Lower leg skin (tissue), 3 donors: ENCODE data around the gene DCLK2.

Experiments
- POLR2A ChIP-seq, 2 donors: fragments of 450-650 bp; IDR thresholded peaks; one replicate each; pipeline ENCODE4 v1.6.1; 2016 to 2017; ENCODE audit warnings: antibody characterized with exemption in 2 of 2, mild to moderate bottlenecking in 1 of 2, moderate library complexity in 1 of 2
- TF ChIP-seq, protein P1 (sequence below), 3 donors: fragments of 450-650 bp; IDR thresholded peaks; one replicate each; pipeline ENCODE4 v1.5.1; 2016; ENCODE audit warnings: antibody characterized with exemption in 3 of 3, mild to moderate bottlenecking in 3 of 3, moderate library complexity in 2 of 3

- TF ChIP-seq, protein P1, sequence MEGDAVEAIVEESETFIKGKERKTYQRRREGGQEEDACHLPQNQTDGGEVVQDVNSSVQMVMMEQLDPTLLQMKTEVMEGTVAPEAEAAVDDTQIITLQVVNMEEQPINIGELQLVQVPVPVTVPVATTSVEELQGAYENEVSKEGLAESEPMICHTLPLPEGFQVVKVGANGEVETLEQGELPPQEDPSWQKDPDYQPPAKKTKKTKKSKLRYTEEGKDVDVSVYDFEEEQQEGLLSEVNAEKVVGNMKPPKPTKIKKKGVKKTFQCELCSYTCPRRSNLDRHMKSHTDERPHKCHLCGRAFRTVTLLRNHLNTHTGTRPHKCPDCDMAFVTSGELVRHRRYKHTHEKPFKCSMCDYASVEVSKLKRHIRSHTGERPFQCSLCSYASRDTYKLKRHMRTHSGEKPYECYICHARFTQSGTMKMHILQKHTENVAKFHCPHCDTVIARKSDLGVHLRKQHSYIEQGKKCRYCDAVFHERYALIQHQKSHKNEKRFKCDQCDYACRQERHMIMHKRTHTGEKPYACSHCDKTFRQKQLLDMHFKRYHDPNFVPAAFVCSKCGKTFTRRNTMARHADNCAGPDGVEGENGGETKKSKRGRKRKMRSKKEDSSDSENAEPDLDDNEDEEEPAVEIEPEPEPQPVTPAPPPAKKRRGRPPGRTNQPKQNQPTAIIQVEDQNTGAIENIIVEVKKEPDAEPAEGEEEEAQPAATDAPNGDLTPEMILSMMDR (IDR thresholded peaks at IDR 0.05): no peak
- no peak for TF ChIP-seq POLR2A (IDR thresholded peaks at IDR 0.05)
Observed at GRCh38 chr4:150237110-150237872, 159.0 kb downstream of the DCLK2 start.
